OCI-LY3 (cell line): ENCODE data around the gene MLH1.

Experiments
- H2AFZ ChIP-seq: fragments of 200-600, 300-600 bp; shearing (Covaris generic); 2 replicates; pipeline ENCODE4 v1.6.0; 2014; ENCODE audit warnings: antibody characterized with exemption, low read depth, low read length
- H3K27ac ChIP-seq: fragments of 200-600, 300-600 bp; sonication (generic); 2 replicates; pipeline ENCODE4 v1.5.1; 2014; ENCODE audit warnings: mild to moderate bottlenecking, low read length, moderate library complexity, mixed read lengths
- H3K27me3 ChIP-seq: fragments of 200-600, 300-600 bp; sonication (generic); 2 replicates; pipeline ENCODE4 v1.6.1; 2014; ENCODE audit warnings: low read depth, low read length, mixed read lengths
- H3K36me3 ChIP-seq: fragments of 200-600, 300-600 bp; sonication (generic); replicated peaks from 2 replicates; pipeline ENCODE3; 2014; ENCODE audit warnings: low read depth, low read length, mixed read lengths
- H3K4me1 ChIP-seq: fragments of 300-600, 200-600 bp; sonication (generic); 2 replicates; pipeline ENCODE4 v1.6.1; 2014; ENCODE audit warnings: low read length, mixed read lengths
- H3K4me2 ChIP-seq: fragments of 200-600, 300-600 bp; sonication (generic); 2 replicates; pipeline ENCODE4 v1.6.1; 2014; ENCODE audit warnings: low read length, mixed read lengths
- H3K4me3 ChIP-seq: fragments of 300-600, 200-600 bp; sonication (generic); 2 replicates; pipeline ENCODE4 v1.5.1; 2014; ENCODE audit warnings: antibody characterized with exemption, mild to moderate bottlenecking, low read length, moderate library complexity
- H3K79me2 ChIP-seq: fragments of 300-600, 200-600 bp; shearing (Covaris generic); 2 replicates; pipeline ENCODE4 v1.6.1; 2014; ENCODE audit warnings: mild to moderate bottlenecking, low read length, mixed read lengths
- H3K9ac ChIP-seq: fragments of 300-600, 200-600 bp; shearing (Covaris generic); 2 replicates; pipeline ENCODE4 v1.6.0; 2014; ENCODE audit warnings: mild to moderate bottlenecking, low read length, moderate library complexity
- H3K9me3 ChIP-seq: fragments of 200-600, 300-600 bp; shearing (Covaris generic); 2 replicates; pipeline ENCODE4 v1.6.1; 2014; ENCODE audit warnings: low read length, mixed read lengths; ENCODE audit not compliant: insufficient read depth
- H4K20me1 ChIP-seq: fragments of 200-600, 300-600 bp; sonication (generic); 2 replicates; pipeline ENCODE4 v1.6.1; 2016; ENCODE audit warnings: low read length, mixed read lengths; ENCODE audit not compliant: insufficient read depth
- EZH2phosphoT487 ChIP-seq: fragments of 200-600 bp; shearing (Covaris generic); IDR thresholded peaks from 2 replicates; pipeline ENCODE4 v1.6.1; 2018; ENCODE audit warnings: antibody characterized with exemption, mixed run types, low read depth
- TF ChIP-seq, protein P1 (sequence below): fragments of 200-600, 300-600 bp; sonication (generic); IDR thresholded peaks from 2 replicates; pipeline ENCODE4 v1.5.1; 2014; ENCODE audit warnings: antibody characterized with exemption, low read length, low read depth

The MLH1 gene

DNA sequence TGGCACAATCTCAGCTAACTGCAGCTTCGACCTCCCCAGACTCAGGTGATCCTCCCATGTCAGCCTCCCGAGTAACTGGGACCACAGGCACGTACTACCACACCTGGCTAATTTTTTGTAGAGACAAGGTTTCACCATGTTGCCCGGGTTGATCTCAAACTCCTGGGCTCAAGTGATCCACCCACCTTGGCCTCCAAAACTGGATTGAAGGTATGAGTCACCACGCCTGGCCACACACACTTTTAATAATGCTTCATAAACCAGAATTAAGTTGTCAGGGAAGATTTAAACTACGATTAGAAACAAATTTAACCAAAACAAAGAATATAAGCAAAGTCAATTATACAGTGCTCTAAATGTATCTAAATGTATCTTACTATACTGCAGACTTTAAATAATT, 93.6 kb downstream of the MLH1 start:
- H3K9ac ChIP-seq: no peak overlapping the region
- no peaks in the 10 kb centered on the region for H4K20me1 ChIP-seq
- no peaks in the 10 kb centered on the region for H3K4me1 ChIP-seq
- H3K9me3 ChIP-seq: no peaks in the 10 kb centered on the region
- H3K79me2 ChIP-seq: no peaks in the 10 kb centered on the region
- H3K4me3 ChIP-seq: no peak overlapping the region
- no peak overlapping the region for H3K27ac ChIP-seq
- TF ChIP-seq EZH2phosphoT487: no peak
- TF ChIP-seq, protein P1, sequence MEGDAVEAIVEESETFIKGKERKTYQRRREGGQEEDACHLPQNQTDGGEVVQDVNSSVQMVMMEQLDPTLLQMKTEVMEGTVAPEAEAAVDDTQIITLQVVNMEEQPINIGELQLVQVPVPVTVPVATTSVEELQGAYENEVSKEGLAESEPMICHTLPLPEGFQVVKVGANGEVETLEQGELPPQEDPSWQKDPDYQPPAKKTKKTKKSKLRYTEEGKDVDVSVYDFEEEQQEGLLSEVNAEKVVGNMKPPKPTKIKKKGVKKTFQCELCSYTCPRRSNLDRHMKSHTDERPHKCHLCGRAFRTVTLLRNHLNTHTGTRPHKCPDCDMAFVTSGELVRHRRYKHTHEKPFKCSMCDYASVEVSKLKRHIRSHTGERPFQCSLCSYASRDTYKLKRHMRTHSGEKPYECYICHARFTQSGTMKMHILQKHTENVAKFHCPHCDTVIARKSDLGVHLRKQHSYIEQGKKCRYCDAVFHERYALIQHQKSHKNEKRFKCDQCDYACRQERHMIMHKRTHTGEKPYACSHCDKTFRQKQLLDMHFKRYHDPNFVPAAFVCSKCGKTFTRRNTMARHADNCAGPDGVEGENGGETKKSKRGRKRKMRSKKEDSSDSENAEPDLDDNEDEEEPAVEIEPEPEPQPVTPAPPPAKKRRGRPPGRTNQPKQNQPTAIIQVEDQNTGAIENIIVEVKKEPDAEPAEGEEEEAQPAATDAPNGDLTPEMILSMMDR: no peak
- no peak overlapping the region for H2AFZ ChIP-seq
- H3K27me3 ChIP-seq: no peaks in the 10 kb centered on the region
- no peak overlapping the region for H3K4me2 ChIP-seq
- no peaks in the 10 kb centered on the region for H3K36me3 ChIP-seq

DNA sequence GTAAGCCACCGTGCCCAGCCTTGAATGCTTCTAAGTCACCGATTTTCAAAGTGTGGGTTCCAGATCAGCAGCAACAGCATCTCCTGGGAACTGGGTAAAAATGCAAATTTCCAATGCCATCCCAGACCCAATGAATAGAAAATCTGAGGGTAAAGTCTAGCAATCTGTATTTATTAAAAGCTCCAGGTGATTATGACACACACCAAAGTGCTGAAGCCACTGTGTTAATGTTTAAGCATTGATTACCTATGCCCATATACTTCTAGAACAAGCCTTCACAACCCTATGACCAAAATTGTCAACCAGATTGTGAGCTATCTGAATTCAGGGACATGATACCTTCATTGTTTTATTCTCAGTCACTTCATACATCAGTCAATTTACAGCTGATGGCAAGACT, 94.6 kb downstream of the MLH1 start:
- Histone ChIP-seq H3K9ac (no peak overlapping the region), H3K27ac (no peak overlapping the region), H4K20me1 (no peaks in the 10 kb centered on the region), H3K4me1 (no peaks in the 10 kb centered on the region), H3K27me3 (no peaks in the 10 kb centered on the region), H3K4me3 (no peak overlapping the region), H3K4me2 (no peak overlapping the region), H3K79me2 (no peaks in the 10 kb centered on the region), H3K9me3 (no peaks in the 10 kb centered on the region), H3K36me3 (no peaks in the 10 kb centered on the region), H2AFZ (no peak overlapping the region)
- no peak for TF ChIP-seq EZH2phosphoT487
- TF ChIP-seq, protein P1: no peak

DNA sequence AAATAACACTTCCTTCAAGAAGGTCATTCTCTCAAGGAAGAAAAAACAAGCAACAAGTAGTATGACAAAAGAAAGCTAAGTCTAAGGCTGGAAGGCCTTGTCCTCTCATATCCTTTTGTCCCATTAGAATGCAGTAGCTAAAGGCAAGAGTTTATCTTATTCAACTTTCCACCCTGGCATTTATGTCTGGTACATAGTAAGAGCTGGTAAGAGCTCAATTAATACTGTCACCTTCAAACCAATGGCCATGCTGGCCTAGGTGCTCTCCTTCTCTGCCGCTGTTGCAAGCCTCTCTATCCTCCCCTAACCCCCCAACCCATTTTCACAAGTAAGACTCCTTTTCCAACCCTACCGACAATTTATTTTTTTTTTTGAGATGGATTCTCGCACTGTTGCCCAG, 99.2 kb downstream of the MLH1 start:
- no peaks in the 10 kb centered on the region for H3K36me3 ChIP-seq
- no peak overlapping the region for H3K4me3 ChIP-seq
- no peak for TF ChIP-seq EZH2phosphoT487
- TF ChIP-seq, protein P1: no peak
- H3K4me2 ChIP-seq: no peak overlapping the region
- H3K4me1 ChIP-seq: peaks cover 6% of the 10 kb centered on the region
- H4K20me1 ChIP-seq: no peaks in the 10 kb centered on the region
- H2AFZ ChIP-seq: no peak overlapping the region
- H3K27me3 ChIP-seq: no peaks in the 10 kb centered on the region
- H3K27ac ChIP-seq: no peak overlapping the region
- H3K79me2 ChIP-seq: no peaks in the 10 kb centered on the region
- no peaks in the 10 kb centered on the region for H3K9me3 ChIP-seq
- H3K9ac ChIP-seq: no peak overlapping the region

DNA sequence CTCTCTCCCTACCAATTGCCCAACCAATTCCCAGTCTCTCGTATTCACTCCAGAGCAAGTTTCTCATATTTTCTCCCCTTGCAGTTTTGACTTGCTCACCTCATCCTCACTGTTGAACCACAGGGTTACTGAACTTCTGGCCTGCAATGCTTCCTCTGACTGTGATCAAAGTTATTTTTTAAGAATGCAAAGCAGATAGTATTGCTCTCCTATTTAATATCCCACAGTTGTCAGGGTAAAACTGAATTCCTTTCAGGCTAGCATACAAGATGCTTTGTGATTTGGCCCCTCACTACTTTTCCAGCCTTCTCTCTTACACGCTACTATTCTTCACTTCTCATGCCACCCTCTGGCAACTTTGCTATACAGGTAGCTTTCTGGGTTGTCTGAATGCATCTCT, 100.2 kb downstream of the MLH1 start:
- no peak overlapping the region for H3K9ac ChIP-seq

More for the DNA sequence above, 100.2 kb downstream of the MLH1 start:
- no peaks in the 10 kb centered on the region for H3K36me3 ChIP-seq
- no peak overlapping the region for H3K4me3 ChIP-seq
- H3K4me2 ChIP-seq: no peak overlapping the region
- H4K20me1 ChIP-seq: no peaks in the 10 kb centered on the region
- H3K27me3 ChIP-seq: no peaks in the 10 kb centered on the region
- no peaks in the 10 kb centered on the region for H3K9me3 ChIP-seq
- H3K27ac ChIP-seq: no peak overlapping the region
- TF ChIP-seq, protein P1: no peak
- TF ChIP-seq EZH2phosphoT487: no peak
- H2AFZ ChIP-seq: no peak overlapping the region
- no peaks in the 10 kb centered on the region for H3K79me2 ChIP-seq
- H3K4me1 ChIP-seq: peaks cover 12% of the 10 kb centered on the region
